BJ (cell line): ENCODE results near the gene PLXNA2. TPM values are rescaled to one million over a fixed set of nuclear protein-coding genes. Genes with fewer than 3 reads are reported as not detected.

ENCODE experiments used
- CTCF ChIA-PET: fragments of 350-600 bp; formaldehyde crosslinking; extraction: SDS; loops from one replicate; lab custom pipeline; 2021; ENCODE audit warnings: antibody characterized with exemption, inconsistent platforms; lab: Yijun Ruan, JAX
- POLR2A ChIA-PET: fragments of 300-600 bp; sonication (Branson Sonifier 250); formaldehyde crosslinking; extraction: SDS; loops from one replicate; lab custom pipeline; 2021; ENCODE audit warnings: antibody characterized with exemption; lab: Charles Lee
- DNase-seq: peaks from one replicate; pipeline ENCODE4 v3.0.0-alpha.2; 2011; ENCODE audit warnings: low read depth
- H3K27me3 ChIP-seq: 2 replicates; pipeline ENCODE4 v1.6.0; 2011; ENCODE audit warnings: low read length; ENCODE audit not compliant: control insufficient read depth, insufficient read depth
- H3K36me3 ChIP-seq: 2 replicates; pipeline ENCODE4 v1.5.1; 2011; ENCODE audit warnings: low read length; ENCODE audit not compliant: control insufficient read depth, insufficient read depth
- H3K4me3 ChIP-seq: 2 replicates; pipeline ENCODE4 v1.5.1; 2011; ENCODE audit warnings: low read depth, mild to moderate bottlenecking, control low read depth, low read length
- CTCF ChIP-seq: IDR thresholded peaks from 2 replicates; pipeline ENCODE4 v1.5.1; 2011; ENCODE audit warnings: low read depth, mild to moderate bottlenecking, control low read depth, inconsistent platforms, low read length, moderate library complexity; ENCODE audit not compliant: insufficient read depth
- polyA plus RNA-seq: library from polyadenylated mRNA; depleted of rRNA; stranded (reverse); fragments of >200 nt; gene quantifications from 2 replicates; pipeline ENCODE4 v1.2.3, GENCODE V29; 2011

Gene PLXNA2
- polyA plus RNA-seq, 1 experiment: 2.7 TPM

DNA sequence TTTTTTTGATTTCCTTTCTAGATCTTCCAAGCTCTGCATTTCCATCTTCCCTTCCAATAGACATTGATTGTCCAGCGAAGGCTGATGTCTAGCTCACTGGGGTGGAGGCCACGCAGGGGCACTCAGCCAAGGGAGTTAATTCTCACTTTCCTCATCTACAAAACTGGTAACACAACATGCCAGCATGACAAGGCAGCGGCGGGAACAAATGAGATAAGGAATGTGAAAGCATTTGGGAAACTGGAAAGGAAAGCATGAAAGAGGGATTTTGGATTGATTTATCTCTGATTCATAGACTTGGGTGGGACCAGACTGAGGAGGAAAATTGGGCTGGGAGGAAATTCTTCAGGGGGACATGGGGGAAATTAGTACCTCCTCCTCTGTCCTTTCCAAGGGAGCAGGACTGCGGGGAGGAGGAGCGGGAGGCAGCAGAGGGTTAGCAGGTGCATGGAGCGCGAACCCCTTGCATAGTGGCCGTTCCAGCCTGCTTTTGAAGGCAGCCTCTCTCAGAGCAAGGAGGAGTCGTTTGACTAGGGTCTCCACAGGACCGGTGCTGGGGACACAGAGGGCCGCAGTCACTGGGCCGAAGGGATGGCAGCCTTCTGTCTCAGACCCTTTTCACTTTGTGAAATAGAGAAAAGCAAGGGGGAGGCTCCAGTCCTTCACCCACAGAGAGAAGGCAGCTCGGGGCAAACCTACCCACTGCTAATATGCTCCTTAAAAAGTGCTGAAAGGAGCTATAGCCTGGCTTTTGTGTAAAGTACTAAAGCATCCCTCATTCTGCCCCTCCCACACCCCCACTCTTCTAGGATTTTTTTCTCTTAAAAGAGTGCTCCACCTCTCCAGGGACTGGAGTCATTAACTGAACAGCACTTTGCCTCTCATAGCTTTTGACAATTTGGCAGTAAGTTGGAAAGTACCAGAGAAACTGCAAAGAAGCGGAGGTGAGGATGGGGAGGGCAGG lies 89.2 kb downstream of the PLXNA2 start:
- H3K4me3 ChIP-seq: no peak overlapping the region
- TF ChIP-seq CTCF: no peak
- CTCF ChIA-PET: interaction anchor here (1.9 kb wide), 1 partner anchor 23 kb away, joined by 6 read pairs; no protein-coding TSS in a partner anchor
- POLR2A ChIA-PET: no interaction called here
- H3K27me3 ChIP-seq: no peaks in the 10 kb centered on the region
- no peaks in the 10 kb centered on the region for H3K36me3 ChIP-seq
- no peak for DNase-seq

GRCh38 chr1:208154040-208154439 lies 90.1 kb downstream of the PLXNA2 start:
- no peaks in the 10 kb centered on the region for H3K36me3 ChIP-seq
- H3K27me3 ChIP-seq: no peaks in the 10 kb centered on the region
- no peak for TF ChIP-seq CTCF
- ChIA-PET POLR2A (no interaction called here), CTCF (interaction anchor here (0.7 kb wide), 1 partner anchor 22 kb away, joined by 3 read pairs; no protein-coding TSS in a partner anchor)
- DNase-seq: no peak
- H3K4me3 ChIP-seq: no peak overlapping the region

- no peak for TF ChIP-seq CTCF
- Histone ChIP-seq H3K27me3 (no peaks in the 10 kb centered on the region), H3K36me3 (no peaks in the 10 kb centered on the region), H3K4me3 (no peak overlapping the region)
- DNase-seq: no peak
- ChIA-PET POLR2A (no interaction called here), CTCF (interaction anchor here (0.7 to 2.5 kb wide), 3 partner anchors 21 to 111 kb away, joined by 3 to 12 read pairs (median 5); no protein-coding TSS in a partner anchor)
These were observed 90.8 kb downstream of the PLXNA2 start for GRCh38 chr1:208153386-208153785.

DNA sequence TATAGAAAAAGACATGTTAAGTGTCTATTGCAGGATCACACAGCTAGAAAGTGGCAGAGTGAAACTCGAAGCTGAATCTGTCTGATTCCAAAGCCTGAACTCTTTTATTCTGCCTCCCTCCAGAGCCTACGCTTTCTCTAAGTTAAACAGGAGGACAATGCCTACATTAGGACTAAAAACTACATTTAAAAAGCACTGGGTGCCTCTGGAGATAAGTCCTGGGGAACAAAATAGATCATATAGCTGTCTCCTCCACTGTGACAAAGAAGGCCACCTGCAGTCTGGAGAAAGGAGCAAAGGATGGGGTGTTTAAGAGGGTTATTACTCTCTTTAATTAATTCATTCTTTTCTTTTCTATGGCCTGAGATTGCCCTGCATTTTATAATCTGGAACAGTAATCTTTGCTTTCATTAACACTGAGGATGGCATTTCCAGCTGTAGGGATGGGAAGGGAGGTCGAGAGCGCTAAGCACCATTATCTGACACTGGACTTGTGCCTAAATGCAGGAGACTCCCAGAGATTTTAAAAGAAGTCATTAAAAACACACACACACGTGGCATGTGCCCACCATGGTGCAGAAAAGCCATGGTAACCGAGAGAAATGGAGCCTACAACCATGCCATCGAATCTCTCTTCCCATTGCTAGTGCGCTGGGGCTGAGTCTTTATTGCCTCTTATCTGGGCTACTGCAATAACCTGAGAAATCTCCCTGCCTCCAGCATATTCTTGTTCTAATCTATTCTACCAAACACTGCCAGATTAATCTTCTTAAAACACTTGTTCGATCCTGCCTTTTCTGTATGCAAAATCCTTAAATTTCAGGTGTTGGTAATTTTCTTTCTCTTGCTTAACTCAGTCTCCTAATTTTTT lies 92.2 kb downstream of the PLXNA2 start:
- no peaks in the 10 kb centered on the region for H3K36me3 ChIP-seq
- CTCF ChIA-PET: interaction anchor here (0.7 to 2.5 kb wide), 5 partner anchors 12 to 88 kb away, joined by 3 to 12 read pairs (median 4); no protein-coding TSS in a partner anchor
- POLR2A ChIA-PET: no interaction called here
- no peaks in the 10 kb centered on the region for H3K27me3 ChIP-seq
- TF ChIP-seq CTCF: no peak
- H3K4me3 ChIP-seq: no peak overlapping the region
- DNase-seq: no peak
